Esophagus muscularis mucosa (tissue), 3 donors: ENCODE measurements around the gene TXNRD2.

Experiments
- CTCF ChIP-seq, 3 experiments: fragments of 200-600 bp in 2 of 3; fragments of 450-650 bp in 1 of 3; sonication (generic) in 2 of 3; IDR thresholded peaks; one replicate each; pipeline ENCODE4 v1.5.1; 2017 to 2019; ENCODE audit warnings: antibody characterized with exemption in 3 of 3, mild to moderate bottlenecking in 2 of 3, moderate library complexity in 1 of 3
- POLR2AphosphoS5 ChIP-seq, 2 donors: sonication (generic); formaldehyde crosslinking; IDR thresholded peaks; one replicate each; pipeline ENCODE4 v1.6.1; 2017; ENCODE audit warnings: antibody characterized with exemption in 2 of 2

DNA sequence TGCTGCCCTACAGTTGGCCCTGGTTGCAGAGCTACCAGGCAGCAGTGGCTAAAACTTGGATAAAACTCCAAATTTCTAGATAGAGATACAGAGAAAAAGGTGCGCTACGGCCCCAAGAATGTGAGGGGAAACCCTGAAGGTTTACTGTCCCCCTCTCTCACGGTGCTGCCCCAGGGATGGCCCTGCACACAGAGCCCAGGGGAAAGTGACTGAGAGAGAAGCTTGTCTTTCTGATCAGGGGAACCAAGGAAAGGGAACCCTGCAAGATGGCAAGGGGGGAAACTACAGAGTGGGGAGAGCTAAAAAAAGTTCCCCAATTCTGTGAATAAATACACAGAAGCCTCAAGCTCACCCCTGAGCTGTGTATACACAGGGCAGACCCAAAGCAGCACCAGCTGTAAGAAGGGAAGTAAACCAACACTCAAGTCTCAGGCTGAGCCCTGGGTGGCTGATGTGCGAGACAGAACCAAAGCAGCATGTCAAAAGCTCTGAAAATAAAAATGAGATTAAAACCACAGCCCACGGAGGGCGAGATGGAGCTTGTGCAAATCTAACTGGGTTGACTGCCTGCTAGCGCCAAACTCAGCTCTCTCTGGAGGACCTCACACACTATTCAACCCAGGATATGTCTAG lies 109.0 kb downstream of the TXNRD2 start:
- no peak for TF ChIP-seq CTCF (IDR thresholded peaks at IDR 0.05)
- TF ChIP-seq POLR2AphosphoS5 (IDR thresholded peaks at IDR 0.05) = no peak
